ENCODE data around the gene FAR1. TPM values are rescaled to one million over a fixed set of nuclear protein-coding genes. Genes with fewer than 3 reads are reported as not detected.

Gene FAR1
- 73.1 and 85.1 TPM in 2 replicates for total RNA-seq

GRCh38 chr11:13668102-13668956, at the start of gene FAR1:
Gene FAR1 (plus strand): TSS chr11:13668668. CDS start chr11:13694766, 26,098 bp downstream.

Other genes starting within 250 kb of the FAR1 start
- 72.4 and 84.1 TPM in 2 replicates for gene BTBD10, start 205.4 kb upstream of the FAR1 start, total RNA-seq
- not detected in 2 replicates for gene PTH, start 172.7 kb upstream of the FAR1 start, total RNA-seq